ENCODE measurements around the gene RAC3.

The RAC3 gene

DNA sequence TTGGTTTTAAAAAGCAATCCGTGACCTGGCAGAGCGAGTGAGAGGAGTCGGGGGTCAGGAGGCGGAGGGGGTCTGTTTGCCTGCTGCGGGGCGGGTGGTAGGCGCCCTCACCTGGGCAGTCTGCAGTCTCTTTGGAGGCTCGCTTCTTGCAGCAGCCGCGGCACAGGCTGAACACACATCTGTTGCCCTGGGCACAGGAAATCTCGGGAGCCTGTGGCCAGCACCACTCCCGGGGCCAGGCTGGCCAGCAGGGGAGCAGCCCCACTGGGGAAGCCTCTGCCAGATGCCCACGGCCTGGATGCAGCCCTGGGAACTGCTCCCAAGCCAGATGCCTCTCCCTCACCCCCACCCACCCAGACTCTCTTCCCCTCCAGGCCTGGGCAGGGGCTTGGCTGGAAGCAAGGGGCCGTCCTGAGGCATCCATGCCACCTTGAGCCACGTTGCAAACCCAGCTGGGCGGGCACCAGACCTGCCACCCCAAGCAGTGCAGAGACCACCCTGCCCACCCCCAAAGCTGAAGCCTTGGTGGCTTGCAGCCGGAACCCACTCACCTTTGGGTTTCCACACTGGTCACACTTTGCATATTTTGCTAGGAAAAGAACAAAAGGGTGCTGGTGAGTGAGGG, 26.9 kb downstream of the RAC3 start:
- TF ChIP-seq CEBPB (IDR thresholded peaks at IDR 0.05) (no peak), REST (IDR thresholded peaks at IDR 0.05; ENCODE audit: low read depth) (no peak), TCF12 (IDR thresholded peaks at IDR 0.05; ENCODE audit: low read depth) (no peak), CREB1 (IDR thresholded peaks at IDR 0.05; ENCODE audit: low read depth) (no peak), EGR1 (IDR thresholded peaks at IDR 0.05) (no peak), USF1 (IDR thresholded peaks at IDR 0.05) (no peak), TEAD4 (IDR thresholded peaks at IDR 0.05) (no peak), EP300 (IDR thresholded peaks at IDR 0.05; ENCODE audit: borderline replicate concordance) (no peak), NFIC (IDR thresholded peaks at IDR 0.05) (no peak), RAD21 (IDR thresholded peaks at IDR 0.05; ENCODE audit: low read depth) (no peak), YY1 (IDR thresholded peaks at IDR 0.05; ENCODE audit: low read depth) (no peak), TAF1 (IDR thresholded peaks at IDR 0.05; ENCODE audit: low read depth) (no peak), FOXM1 (IDR thresholded peaks at IDR 0.05; ENCODE audit: borderline replicate concordance, low read depth) (no peak), ZBTB7A (IDR thresholded peaks at IDR 0.05; ENCODE audit: low read depth) (no peak)
- TF ChIP-seq, protein P1, sequence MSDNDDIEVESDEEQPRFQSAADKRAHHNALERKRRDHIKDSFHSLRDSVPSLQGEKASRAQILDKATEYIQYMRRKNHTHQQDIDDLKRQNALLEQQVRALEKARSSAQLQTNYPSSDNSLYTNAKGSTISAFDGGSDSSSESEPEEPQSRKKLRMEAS (IDR thresholded peaks at IDR 0.05), result no peak

DNA sequence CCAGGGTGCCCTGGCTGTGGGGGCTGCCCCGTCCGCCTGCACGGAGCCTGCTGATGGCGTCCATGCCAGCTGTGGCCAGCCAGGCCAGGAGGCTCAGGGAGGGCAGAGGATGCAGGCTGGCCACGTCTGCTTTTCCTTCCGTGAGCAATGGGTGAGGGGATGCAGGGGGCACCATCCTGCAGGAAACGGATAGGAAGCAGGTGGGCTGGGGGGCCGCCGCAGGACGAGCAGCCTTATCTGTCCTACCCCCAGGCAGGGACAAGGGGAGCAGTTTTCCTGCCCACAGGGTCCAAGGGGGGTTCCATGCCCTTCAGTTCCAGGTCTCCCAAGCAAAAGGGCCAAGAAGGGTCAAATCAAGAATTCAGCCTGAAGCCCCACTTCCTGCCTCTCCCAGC, 27.4 kb downstream of the RAC3 start:
- no peak for TF ChIP-seq RAD21 (IDR thresholded peaks at IDR 0.05; ENCODE audit: low read depth)
- no peak for TF ChIP-seq NFIC (IDR thresholded peaks at IDR 0.05)
- no peak for TF ChIP-seq YY1 (IDR thresholded peaks at IDR 0.05; ENCODE audit: low read depth)
- no peak for TF ChIP-seq CEBPB (IDR thresholded peaks at IDR 0.05)
- no peak for TF ChIP-seq EGR1 (IDR thresholded peaks at IDR 0.05)
- no peak for TF ChIP-seq TAF1 (IDR thresholded peaks at IDR 0.05; ENCODE audit: low read depth)
- no peak for TF ChIP-seq USF1 (IDR thresholded peaks at IDR 0.05)
- no peak for TF ChIP-seq EP300 (IDR thresholded peaks at IDR 0.05; ENCODE audit: borderline replicate concordance)
- no peak for TF ChIP-seq CREB1 (IDR thresholded peaks at IDR 0.05; ENCODE audit: low read depth)
- no peak for TF ChIP-seq TEAD4 (IDR thresholded peaks at IDR 0.05)
- no peak for TF ChIP-seq FOXM1 (IDR thresholded peaks at IDR 0.05; ENCODE audit: borderline replicate concordance, low read depth)
- no peak for TF ChIP-seq ZBTB7A (IDR thresholded peaks at IDR 0.05; ENCODE audit: low read depth)
- no peak for TF ChIP-seq TCF12 (IDR thresholded peaks at IDR 0.05; ENCODE audit: low read depth)
- no peak for TF ChIP-seq REST (IDR thresholded peaks at IDR 0.05; ENCODE audit: low read depth)
- TF ChIP-seq, protein P1 (IDR thresholded peaks at IDR 0.05), result no peak

- TF ChIP-seq YY1 (IDR thresholded peaks at IDR 0.05; ENCODE audit: low read depth) (no peak), EGR1 (IDR thresholded peaks at IDR 0.05) (no peak), CREB1 (IDR thresholded peaks at IDR 0.05; ENCODE audit: low read depth) (no peak), TCF12 (IDR thresholded peaks at IDR 0.05; ENCODE audit: low read depth) (no peak), RAD21 (IDR thresholded peaks at IDR 0.05; ENCODE audit: low read depth) (no peak), REST (IDR thresholded peaks at IDR 0.05; ENCODE audit: low read depth) (no peak), USF1 (IDR thresholded peaks at IDR 0.05) (no peak)
These were observed 28.0 kb downstream of the RAC3 start for GRCh38 chr17:82059272-82060000.
